HepG2 (cell line): Measurements from ENCODE around the gene C22orf15. TPM values are rescaled to one million over a fixed set of nuclear protein-coding genes. Genes with fewer than 3 reads are reported as not detected.

Experiments
- ATAC-seq: fragments of 200-7000 bp; cut with Tn5 transposase; 3 replicates; pipeline ENCODE4 v1.9.1; 2020; ENCODE audit warnings: mild to moderate bottlenecking, moderate library complexity
- BruUV-seq: library from RNA; stranded (reverse); fragments of 400-500 nt; replicated peaks from 2 replicates; lab custom pipeline; 2021; lab: Mats Ljungman, UMichigan
- CTCF ChIA-PET: fragments of 300-600 bp; formaldehyde crosslinking; extraction: SDS; loops from one replicate; lab custom pipeline; 2021; ENCODE audit warnings: low total read pairs, inconsistent platforms, low intra/inter-chr PET ratio; lab: Yijun Ruan, JAX
- POLR2A ChIA-PET: fragments of 350-600 bp; sonication (Branson Sonifier 250); formaldehyde crosslinking; loops from one replicate; lab custom pipeline; 2020; ENCODE audit warnings: antibody characterized with exemption, inconsistent platforms; lab: Yijun Ruan, JAX
- DNase-seq: peaks from one replicate; pipeline ENCODE4 v3.0.0-alpha.2; 2015; ENCODE audit warnings: low spot score
- FAIRE-seq: peaks from 3 replicates; lab custom pipeline; 2011; peaks lifted over from hg19 to GRCh38; lab: Jason Lieb, UNC
- H2AFZ ChIP-seq: one replicate; pipeline ENCODE4 v1.6.1; 2011; ENCODE audit warnings: low read length, inconsistent platforms
- H3K27ac ChIP-seq: fragments of 300-600 bp; 3 replicates; pipeline ENCODE4 v1.8.0; 2011; ENCODE audit warnings: mixed run types, mild to moderate bottlenecking, mixed read lengths, low read length, inconsistent platforms; ENCODE audit not compliant: insufficient read depth; ENCODE audit errors: extremely low read length
- H3K27me3 ChIP-seq, 2 experiments: fragments of 200-600 bp in 1 of 2; 2 replicates in 1 of 2; 3 replicates in 1 of 2; pipeline versions ENCODE4 v1.6.0 to v1.8.0; 2011; ENCODE audit warnings: low read length in 2 of 2, mild to moderate bottlenecking in 2 of 2, moderate library complexity in 2 of 2, inconsistent platforms in 1 of 2; ENCODE audit not compliant: insufficient read depth in 2 of 2, control insufficient read depth in 1 of 2
- H3K36me3 ChIP-seq, 2 experiments: fragments of 200-600 bp in 1 of 2; replicated peaks in 1 of 2; 2 replicates in 1 of 2; 3 replicates in 1 of 2; pipeline versions ENCODE4 v1.5.1 to v1.8.0; 2011; ENCODE audit warnings: low read length in 2 of 2, inconsistent platforms in 1 of 2; ENCODE audit not compliant: insufficient read depth in 2 of 2, control insufficient read depth in 1 of 2
- H3K4me1 ChIP-seq: 2 replicates; pipeline ENCODE4 v1.5.1; 2012; ENCODE audit warnings: low read length, inconsistent platforms; ENCODE audit not compliant: insufficient read depth
- H3K4me2 ChIP-seq: 2 replicates; pipeline ENCODE4 v1.6.0; 2011; ENCODE audit warnings: low read depth, low read length, inconsistent platforms
- H3K4me3 ChIP-seq, 3 experiments: fragments of 200-600 bp in 1 of 3; sonication (generic), shearing (Covaris generic) in 1 of 3; replicated peaks in 1 of 3; 2 replicates each; pipeline ENCODE4 v1.5.1; 2011 to 2016; ENCODE audit warnings: low read length in 3 of 3, inconsistent platforms in 2 of 3, low read depth in 2 of 3, mild to moderate bottlenecking in 2 of 3, control low read depth in 1 of 3, mixed read lengths in 1 of 3; ENCODE audit not compliant: insufficient read depth in 1 of 3
- H3K79me2 ChIP-seq: one replicate; pipeline ENCODE4 v1.6.1; 2011; ENCODE audit warnings: low read length, inconsistent platforms; ENCODE audit not compliant: insufficient read depth
- H3K9ac ChIP-seq: 2 replicates; pipeline ENCODE4 v1.6.0; 2011; ENCODE audit warnings: mild to moderate bottlenecking, low read depth, low read length, inconsistent platforms; ENCODE audit not compliant: insufficient read depth
- H3K9me3 ChIP-seq: 2 replicates; pipeline ENCODE4 v1.5.1; 2012; ENCODE audit warnings: mild to moderate bottlenecking, low read length
- H4K20me1 ChIP-seq: 2 replicates; pipeline ENCODE4 v1.6.0; 2011; ENCODE audit warnings: inconsistent platforms, mild to moderate bottlenecking, low read length, moderate library complexity; ENCODE audit not compliant: insufficient read depth
- MLLT10 ChIP-seq: sonication (generic); formaldehyde crosslinking; IDR thresholded peaks from 2 replicates; pipeline ENCODE4 v1.4.0; 2020; ENCODE audit warnings: missing genetic modification reagents
- NR2F6 ChIP-seq, 2 experiments: IDR thresholded peaks; 2 replicates each; pipeline ENCODE4 v1.6.1; 2016; ENCODE audit warnings: antibody characterized with exemption in 1 of 2, mild to moderate bottlenecking in 1 of 2
- RCOR2 ChIP-seq: IDR thresholded peaks from 2 replicates; pipeline ENCODE4 v1.6.1; 2016; ENCODE audit warnings: missing biosample characterization, missing genetic modification reagents
- RFX3 ChIP-seq: IDR thresholded peaks from 2 replicates; pipeline ENCODE4 v1.6.1; 2016; ENCODE audit warnings: missing biosample characterization, missing genetic modification reagents
- XRCC5 ChIP-seq: fragments of 200-400 bp; formaldehyde crosslinking; optimal IDR thresholded peaks from 2 replicates; pipeline ENCODE3; 2017; ENCODE audit warnings: mild to moderate bottlenecking, low read length
- ZBTB2 ChIP-seq: sonication (generic); formaldehyde crosslinking; IDR thresholded peaks from 2 replicates; pipeline ENCODE4 v1.8.0; 2022; ENCODE audit warnings: low read depth, missing genetic modification reagents
- ZMAT3 ChIP-seq: sonication (generic); formaldehyde crosslinking; conservative IDR thresholded peaks from 2 replicates; pipeline ENCODE4 v1.7.0; 2021; ENCODE audit warnings: missing genetic modification reagents
- ZNF160 ChIP-seq: sonication (generic); formaldehyde crosslinking; IDR thresholded peaks from 2 replicates; pipeline ENCODE4 v1.8.0; 2022; ENCODE audit warnings: mild to moderate bottlenecking, inconsistent platforms, missing genetic modification reagents
- ZNF34 ChIP-seq: sonication (generic); formaldehyde crosslinking; IDR thresholded peaks from 2 replicates; pipeline ENCODE4 v1.4.0; 2020; ENCODE audit warnings: mild to moderate bottlenecking, missing genetic modification reagents, borderline replicate concordance
- ZSCAN30 ChIP-seq: sonication (generic); formaldehyde crosslinking; IDR thresholded peaks from 2 replicates; pipeline ENCODE4 v1.5.0; 2020; ENCODE audit warnings: mild to moderate bottlenecking, missing genetic modification reagents
- WGBS: methylation state at CpG from one replicate; pipeline ENCODE4 v1.1.6; 2017; ENCODE audit warnings: low lambda C conversion rate; 5-methylcytosine and 5-hydroxymethylcytosine counted together
- in situ Hi-C: cut with HindIII; loops from 2 replicates; pipeline ENCODE4 v1.10.0; 2017; ENCODE audit warnings: low pct_unique_long_range_greater_than_20kb; ENCODE audit not compliant: extremely low pct_ligation_motif_present
- intact Hi-C: fragments of 100-400 bp; cut with micrococcal nuclease; formaldehyde crosslinking; loops from one replicate; pipeline ENCODE4 v1.10.0; 2022; ENCODE audit not compliant: unreplicated experiment
- polyA plus RNA-seq, 8 experiments: library from polyadenylated mRNA; depleted of rRNA in 3 of 8; stranded (reverse) in 7 of 8; unstranded in 1 of 8; fragments of >200 nt; fragmentation: Illumina TruSeq in 4 of 8; extraction: Trizol in 4 of 8; gene quantifications; 2 replicates each; pipeline versions ENCODE4 v1.2.1 to v1.2.3, GENCODE V29; 2011 to 2016; ENCODE audit warnings: low read depth in 4 of 8, missing spikeins in 1 of 8, mixed read lengths in 1 of 8; ENCODE audit not compliant: insufficient read depth in 1 of 8
- total RNA-seq, 5 experiments: library from RNA; depleted of rRNA; stranded (reverse); fragments of >200 nt; fragmentation: Illumina TruSeq; extraction: Trizol; gene quantifications; 2 replicates each; pipeline ENCODE4 v1.2.3, GENCODE V29; 2016; ENCODE audit warnings: low read depth in 1 of 5

The C22orf15 gene
- total and polyA plus RNA-seq, 2 of the 13 experiments (the other 11 are each of a cell fraction or from before 2014, with no cell fraction given), result not detected

DNA sequence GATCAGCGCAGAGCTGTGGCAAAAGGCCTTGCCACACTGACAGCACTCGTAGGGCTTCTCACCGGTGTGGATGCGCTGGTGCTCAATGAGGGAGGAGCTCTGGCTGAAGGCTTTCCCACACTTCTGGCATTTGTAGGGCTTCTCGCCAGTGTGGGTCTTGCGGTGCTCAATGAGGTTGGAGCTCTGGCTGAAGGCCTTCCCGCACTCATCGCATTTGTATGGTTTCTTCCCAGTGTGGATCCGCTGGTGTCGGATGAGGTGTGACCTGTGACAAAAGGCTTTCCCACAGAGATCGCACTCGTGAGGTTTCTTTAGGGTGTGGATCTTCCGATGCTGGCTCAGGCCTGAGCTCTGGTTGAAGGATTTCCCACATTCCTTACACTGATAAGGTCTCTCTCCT, 18.8 kb upstream of the C22orf15 start:
- no peak overlapping the region for H3K9ac ChIP-seq
- no peak overlapping the region for H3K4me2 ChIP-seq
- H3K27me3 ChIP-seq, result no peaks in the 10 kb centered on the region
- FAIRE-seq (no peak), DNase-seq (no peak), ATAC-seq (no peak)
- peaks cover 1% of the 10 kb centered on the region for H3K79me2 ChIP-seq
- no peaks in the 10 kb centered on the region for H3K9me3 ChIP-seq
- H4K20me1 ChIP-seq, result no peaks in the 10 kb centered on the region
- POLR2A ChIA-PET, result no interaction called here
- no peak overlapping the region for H2AFZ ChIP-seq
- intact Hi-C loops, result no loop called here
- H3K36me3 ChIP-seq, result peaks cover 11 to 28% of the 10 kb centered on the region in 2 experiments; a peak in 3 of 5 replicates
- in situ Hi-C loops, result no loop called here
- no peak for TF ChIP-seq ZNF34
- TF ChIP-seq MLLT10 (CRISPR knock-in tag), result no peak
- no peak for TF ChIP-seq RCOR2 (CRISPR knock-in tag)
- TF ChIP-seq XRCC5, result no peak
- no peak for TF ChIP-seq NR2F6 (IDR thresholded peaks at IDR 0.05)
- TF ChIP-seq NR2F6 (CRISPR knock-in tag; IDR thresholded peaks at IDR 0.05), result no peak
- no peak for TF ChIP-seq RFX3 (CRISPR knock-in tag)
- no peak for TF ChIP-seq ZNF160 (CRISPR knock-in tag)
- TF ChIP-seq ZMAT3, result no peak
- no peak for TF ChIP-seq ZSCAN30 (CRISPR knock-in tag)
- no peak for TF ChIP-seq ZBTB2 (CRISPR knock-in tag)
- H3K4me3 ChIP-seq, result no peak overlapping the region
- no peak overlapping the region for H3K27ac ChIP-seq
- no TSS peak for BruUV-seq
- no peaks in the 10 kb centered on the region for H3K4me1 ChIP-seq
- 95% methylated on average over 11 of the region's 13 CpGs for WGBS
- CTCF ChIA-PET, result no interaction called here
